Nephron (organoid): Measurements from ENCODE around the gene EPB41L4B.

Experiments used
- H3K27ac Mint-ChIP-seq, 3 experiments: 2 replicates each; pipeline ENCODE4 v1.8.0; 2020; ENCODE audit warnings: mixed read lengths in 3 of 3, mild to moderate bottlenecking in 2 of 3, moderate library complexity in 1 of 3
- H3K27me3 Mint-ChIP-seq: 2 replicates; pipeline ENCODE4 v1.8.0; 2021; ENCODE audit warnings: low read depth, mild to moderate bottlenecking, moderate library complexity, mixed read lengths
- H3K36me3 Mint-ChIP-seq: 2 replicates; pipeline ENCODE4 v1.8.0; 2020; ENCODE audit warnings: low read depth, mixed read lengths
- H3K4me1 Mint-ChIP-seq: 2 replicates; pipeline ENCODE4 v1.8.0; 2020; ENCODE audit warnings: mixed read lengths
- H3K4me3 Mint-ChIP-seq, 3 experiments: 2 replicates each; pipeline ENCODE4 v1.8.0; 2020; ENCODE audit warnings: mild to moderate bottlenecking in 3 of 3, mixed read lengths in 3 of 3, moderate library complexity in 2 of 3
- H3K9me3 Mint-ChIP-seq: 2 replicates; pipeline ENCODE4 v1.8.0; 2020; ENCODE audit warnings: mixed read lengths
- CTCF ChIP-seq, 3 experiments: fragments of 200-600 bp; sonication (generic); IDR thresholded peaks; one replicate each; pipeline ENCODE4 v1.5.0; 2021; ENCODE audit warnings: antibody characterized with exemption in 3 of 3; ENCODE audit not compliant: unreplicated experiment in 3 of 3

Gene EPB41L4B

DNA sequence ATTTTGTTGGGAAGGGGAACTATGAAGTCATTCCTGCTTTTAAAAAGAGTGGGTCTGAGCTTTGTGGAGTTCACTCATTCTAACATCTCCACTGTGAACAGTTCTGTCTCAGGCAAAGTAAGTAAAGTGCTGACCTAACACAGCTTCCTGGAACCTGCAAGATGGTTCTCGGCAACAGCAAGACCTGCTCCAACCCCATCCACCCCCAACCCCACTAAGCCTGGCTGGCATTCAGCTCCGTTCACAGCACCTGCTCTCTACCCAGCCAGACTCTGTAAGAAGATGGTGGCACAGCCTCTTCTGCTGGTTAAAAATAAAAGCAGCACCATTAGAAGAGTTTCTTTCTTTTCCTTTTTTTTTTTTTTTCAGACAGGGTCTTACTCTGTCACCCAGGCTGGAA, 42.0 kb downstream of the EPB41L4B start:
- no peak overlapping the region for H3K27ac Mint-ChIP-seq
- peaks cover 3% of the 10 kb centered on the region for H3K9me3 Mint-ChIP-seq
- no peak for TF ChIP-seq CTCF (IDR thresholded peaks at IDR 0.05; ENCODE audit: unreplicated experiment in 3 of 3)
- peaks cover 25% of the 10 kb centered on the region for H3K4me1 Mint-ChIP-seq
- H3K4me3 Mint-ChIP-seq: no peak overlapping the region
- peaks cover 25% of the 10 kb centered on the region for H3K27me3 Mint-ChIP-seq
- H3K36me3 Mint-ChIP-seq: peaks cover 8% of the 10 kb centered on the region

DNA sequence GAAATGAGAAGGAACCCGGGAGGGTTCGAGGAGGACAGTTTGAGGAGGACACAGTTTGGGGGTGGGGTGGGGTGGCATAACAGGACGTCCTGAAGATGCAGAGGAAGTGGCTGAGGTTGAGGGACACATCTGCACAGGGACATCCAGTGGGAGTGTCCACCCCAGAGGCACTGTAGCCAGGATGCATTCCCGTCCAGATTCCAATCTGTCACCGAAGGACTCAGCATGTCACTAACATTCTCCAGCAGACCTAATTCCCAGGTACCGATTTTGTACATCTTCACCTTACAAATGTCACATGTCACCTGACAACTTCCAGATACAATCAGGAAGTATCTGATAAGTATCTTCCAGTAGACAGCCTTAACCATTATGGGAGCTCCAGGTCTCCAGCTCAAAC, 42.6 kb downstream of the EPB41L4B start:
- Mint-ChIP-seq H3K9me3 (peaks cover 3% of the 10 kb centered on the region), H3K4me3 (no peak overlapping the region), H3K27ac (no peak overlapping the region), H3K27me3 (peaks cover 22% of the 10 kb centered on the region), H3K36me3 (peaks cover 6% of the 10 kb centered on the region), H3K4me1 (peaks cover 25% of the 10 kb centered on the region)
- TF ChIP-seq CTCF (IDR thresholded peaks at IDR 0.05; ENCODE audit: unreplicated experiment in 3 of 3): no peak

DNA sequence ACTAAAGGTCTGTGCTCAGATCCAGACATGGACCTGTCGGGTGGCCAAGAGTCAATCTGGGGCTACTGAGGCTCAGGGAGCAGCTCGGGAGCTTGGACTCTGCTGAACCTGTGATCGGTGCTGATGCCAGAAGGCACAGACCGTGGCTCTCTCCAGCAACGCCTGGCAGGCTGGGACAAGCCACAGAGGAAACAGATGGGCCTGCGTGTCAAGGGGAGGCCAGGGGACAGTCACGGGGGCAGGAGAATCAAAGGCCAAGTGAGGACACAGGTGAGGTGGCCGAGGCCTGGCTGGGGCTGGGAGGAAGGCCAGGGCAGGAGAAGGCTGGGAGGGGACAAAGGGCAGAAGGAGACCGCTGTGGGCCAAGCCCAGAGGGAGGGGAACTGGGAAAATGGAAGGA, 43.4 kb downstream of the EPB41L4B start:
- H3K9me3 Mint-ChIP-seq: peaks cover 3% of the 10 kb centered on the region
- no peak overlapping the region for H3K27ac Mint-ChIP-seq

DNA sequence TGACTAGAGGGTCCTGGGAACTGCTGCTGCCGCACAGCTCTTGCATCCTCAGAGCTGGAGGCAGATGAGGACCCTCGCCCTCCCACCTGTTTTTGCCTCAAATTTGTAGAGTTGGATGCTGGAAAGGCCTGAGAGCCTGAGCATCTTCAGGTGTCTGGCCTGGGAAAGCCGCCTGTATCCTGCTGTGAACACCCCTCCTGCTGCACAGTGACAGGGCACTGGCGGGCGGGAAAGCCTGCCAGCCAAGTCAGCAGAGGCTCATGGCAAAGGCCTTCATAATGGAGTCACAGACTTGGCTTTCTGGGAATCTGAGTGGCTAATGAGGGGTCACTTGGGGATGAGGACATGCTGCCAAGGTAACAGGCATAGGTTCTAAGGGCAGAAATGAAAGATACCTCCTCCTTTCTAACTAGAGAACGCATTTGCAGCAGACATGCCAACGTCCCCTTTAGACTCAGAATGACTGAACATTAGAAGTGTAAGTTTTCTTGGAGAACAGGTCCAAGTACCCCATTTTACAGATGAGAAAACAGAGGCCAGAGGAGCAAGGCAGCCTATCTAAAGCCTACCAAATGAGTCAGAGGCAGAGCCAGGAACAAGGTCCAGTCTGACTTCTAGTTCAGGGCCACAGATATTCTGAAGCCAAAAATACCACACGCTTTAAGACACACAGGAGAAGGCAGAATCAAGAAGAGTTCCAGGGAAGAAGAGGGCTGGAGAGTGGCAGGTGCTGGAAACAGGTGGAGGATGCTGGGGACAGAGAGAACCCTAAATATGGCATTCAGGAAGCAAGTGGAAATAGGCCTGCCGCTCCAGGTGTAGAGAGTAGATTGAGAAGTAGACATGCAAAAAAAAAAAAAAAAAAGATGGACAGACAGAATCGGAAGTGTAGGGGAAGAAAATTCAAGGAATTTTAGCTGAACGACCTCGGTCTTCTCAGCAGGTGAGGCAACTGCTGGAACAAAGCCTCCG, 44.1 kb downstream of the EPB41L4B start:
- H3K9me3 Mint-ChIP-seq: no peaks in the 10 kb centered on the region
- H3K27me3 Mint-ChIP-seq: peaks cover 20% of the 10 kb centered on the region
- no peak overlapping the region for H3K4me3 Mint-ChIP-seq
- peaks cover 4% of the 10 kb centered on the region for H3K36me3 Mint-ChIP-seq
- H3K4me1 Mint-ChIP-seq: peaks cover 25% of the 10 kb centered on the region
- TF ChIP-seq CTCF (IDR thresholded peaks at IDR 0.05; ENCODE audit: unreplicated experiment in 3 of 3): no peak
- no peak overlapping the region for H3K27ac Mint-ChIP-seq

More for the DNA sequence above, 43.4 kb downstream of the EPB41L4B start:
- H3K36me3 Mint-ChIP-seq: peaks cover 4% of the 10 kb centered on the region
- H3K27me3 Mint-ChIP-seq: peaks cover 20% of the 10 kb centered on the region
- no peak overlapping the region for H3K4me3 Mint-ChIP-seq
- H3K4me1 Mint-ChIP-seq: peaks cover 25% of the 10 kb centered on the region
- no peak for TF ChIP-seq CTCF (IDR thresholded peaks at IDR 0.05; ENCODE audit: unreplicated experiment in 3 of 3)

GRCh38 chr9:109274884-109275730, 45.8 kb downstream of the EPB41L4B start:
- peaks cover 20% of the 10 kb centered on the region for H3K27me3 Mint-ChIP-seq
- no peak overlapping the region for H3K27ac Mint-ChIP-seq
- H3K4me3 Mint-ChIP-seq: no peak overlapping the region
- peaks cover 25% of the 10 kb centered on the region for H3K4me1 Mint-ChIP-seq
- TF ChIP-seq CTCF (IDR thresholded peaks at IDR 0.05; ENCODE audit: unreplicated experiment in 3 of 3): no peak
- peaks cover 4% of the 10 kb centered on the region for H3K36me3 Mint-ChIP-seq
- no peaks in the 10 kb centered on the region for H3K9me3 Mint-ChIP-seq
